HCT116 (cell line): Measurements from ENCODE around the gene POLD2. TPM values are rescaled to one million over a fixed set of nuclear protein-coding genes. Genes with fewer than 3 reads are reported as not detected.

Experiments used
- ATAC-seq: fragments of 200-7000 bp; cut with Tn5 transposase; 2 replicates; pipeline ENCODE4 v1.9.1; 2020; ENCODE audit warnings: mild to moderate bottlenecking, moderate library complexity
- BruUV-seq: library from RNA; stranded (reverse); fragments of 400-500 nt; replicated peaks from 2 replicates; lab custom pipeline; 2021; lab: Mats Ljungman, UMichigan
- CTCF ChIA-PET: fragments of 300-600 bp; sonication (Branson Sonifier 250); formaldehyde crosslinking; loops from one replicate; lab custom pipeline; 2021; ENCODE audit warnings: antibody characterized with exemption; lab: Charles Lee
- POLR2A ChIA-PET: fragments of 300-600, 350-600 bp; sonication (Branson Sonifier 250); formaldehyde crosslinking; loops from one replicate; lab custom pipeline; 2021; ENCODE audit warnings: antibody characterized with exemption; lab: Charles Lee
- RAD21 ChIA-PET, 2 experiments: fragments of 300-600 bp; sonication (Branson Sonifier 250); formaldehyde crosslinking; loops; one replicate each; lab custom pipeline; 2023; ENCODE audit warnings: low total read pairs in 2 of 2; ENCODE audit not compliant: uncharacterized antibody in 2 of 2, unreplicated experiment in 2 of 2, low non-redundant PET in 1 of 2; lab: Charles Lee
- DNase-seq: peaks from one replicate; pipeline ENCODE4 v3.0.0-alpha.2; 2010; ENCODE audit warnings: low read depth, low spot score
- H2AFZ ChIP-seq: fragments of 200-600 bp; shearing (Covaris generic), sonication (generic); 2 replicates; pipeline ENCODE4 v1.6.1; 2017; ENCODE audit warnings: low read depth, mixed run types, mixed read lengths, antibody characterized with exemption, low read length; ENCODE audit not compliant: poor library complexity, severe bottlenecking
- H3K27ac ChIP-seq: 2 replicates; pipeline ENCODE4 v1.5.1; 2012; ENCODE audit warnings: low read depth, low read length
- H3K27me3 ChIP-seq: fragments of 200-600 bp; sonication (generic); 2 replicates; pipeline ENCODE4 v1.6.1; 2016; ENCODE audit warnings: mixed run types, low read length, mixed read lengths; ENCODE audit not compliant: insufficient read depth
- H3K36me3 ChIP-seq, 2 experiments: fragments of 200-500 bp in 1 of 2; fragments of 200-600 bp in 1 of 2; sonication (Bioruptor generic) in 1 of 2; sonication (generic) in 1 of 2; 2 replicates each; pipeline versions ENCODE4 v1.5.1 to v1.6.1; 2014 to 2016; ENCODE audit warnings: low read length in 2 of 2, inconsistent platforms in 1 of 2, mixed read lengths in 1 of 2, mixed run types in 1 of 2; ENCODE audit not compliant: insufficient read depth in 2 of 2, control insufficient read depth in 1 of 2
- H3K4me1 ChIP-seq, 2 experiments: fragments of 200-600 bp in 1 of 2; sonication (generic) in 1 of 2; 2 replicates each; pipeline versions ENCODE4 v1.5.1 to v1.6.1; 2012 to 2017; ENCODE audit warnings: low read length in 2 of 2, inconsistent platforms in 1 of 2, mild to moderate bottlenecking in 1 of 2, mixed read lengths in 1 of 2, mixed run types in 1 of 2, moderate library complexity in 1 of 2; ENCODE audit not compliant: insufficient read depth in 2 of 2, control insufficient read depth in 1 of 2
- H3K4me2 ChIP-seq: fragments of 200-600 bp; sonication (generic); 2 replicates; pipeline ENCODE4 v1.6.1; 2017; ENCODE audit warnings: mixed run types, low read length, mixed read lengths
- H3K4me3 ChIP-seq, 2 experiments: fragments of 200-600 bp in 1 of 2; sonication (generic) in 1 of 2; replicated peaks in 1 of 2; 2 replicates each; pipeline ENCODE4 v1.5.1; 2011 to 2016; ENCODE audit warnings: low read length in 2 of 2, control low read depth in 1 of 2, low read depth in 1 of 2, mild to moderate bottlenecking in 1 of 2, mixed read lengths in 1 of 2, mixed run types in 1 of 2
- H3K79me2 ChIP-seq: fragments of 200-600 bp; sonication (generic); 2 replicates; pipeline ENCODE4 v1.6.1; 2017; ENCODE audit warnings: mild to moderate bottlenecking, mixed run types, low read length, moderate library complexity, mixed read lengths; ENCODE audit not compliant: insufficient read depth
- H3K9ac ChIP-seq: fragments of 200-600 bp; sonication (generic); 2 replicates; pipeline ENCODE4 v1.6.1; 2016; ENCODE audit warnings: low read length, mixed read lengths
- H3K9me2 ChIP-seq: fragments of 200-600 bp; sonication (generic), shearing (Covaris generic); 2 replicates; pipeline ENCODE4 v1.6.1; 2017; ENCODE audit warnings: mixed run types, mild to moderate bottlenecking, moderate library complexity; ENCODE audit not compliant: insufficient read depth
- H3K9me3 ChIP-seq, 2 experiments: fragments of 200-500 bp in 1 of 2; fragments of 200-600 bp in 1 of 2; sonication (Bioruptor generic) in 1 of 2; sonication (generic) in 1 of 2; 2 replicates each; pipeline ENCODE4 v1.6.1; 2014 to 2017; ENCODE audit warnings: low read length in 2 of 2, mixed read lengths in 2 of 2, inconsistent platforms in 1 of 2, low read depth in 1 of 2, mild to moderate bottlenecking in 1 of 2, mixed run types in 1 of 2, moderate library complexity in 1 of 2; ENCODE audit not compliant: control insufficient read depth in 1 of 2, insufficient read depth in 1 of 2
- H4K20me1 ChIP-seq: fragments of 200-600 bp; sonication (generic), shearing (Covaris generic); 2 replicates; pipeline ENCODE4 v1.6.1; 2017; ENCODE audit warnings: mixed run types, mild to moderate bottlenecking, moderate library complexity; ENCODE audit not compliant: insufficient read depth
- ELF1 ChIP-seq: IDR thresholded peaks from 2 replicates; pipeline ENCODE4 v1.6.1; 2012; ENCODE audit warnings: low read depth, borderline replicate concordance
- EZH2 ChIP-seq: fragments of 200-600 bp; sonication (generic); IDR thresholded peaks from 2 replicates; pipeline ENCODE4 v1.6.1; 2017; ENCODE audit warnings: antibody characterized with exemption, mixed run types
- POLR2AphosphoS5 ChIP-seq: IDR thresholded peaks from 2 replicates; pipeline ENCODE4 v1.6.1; 2011; ENCODE audit warnings: mild to moderate bottlenecking, low read depth, low read length, moderate library complexity
- SIN3A ChIP-seq: IDR thresholded peaks from 2 replicates; pipeline ENCODE4 v1.6.1; 2012; ENCODE audit warnings: low read depth
- intact Hi-C: fragments of 100-400 bp; cut with micrococcal nuclease; formaldehyde crosslinking; loops from 2 replicates; pipeline ENCODE4 v1.10.0; 2022
- total RNA-seq: library from RNA; stranded (reverse); gene quantifications from one replicate; pipeline ENCODE4 v1.2.1, GENCODE V29; 2021; ENCODE audit not compliant: unreplicated experiment
- TF ChIP-seq, protein P1 (sequence below): IDR thresholded peaks from 2 replicates; pipeline ENCODE4 v1.6.1; 2012
- TF ChIP-seq, protein P2 (sequence below): IDR thresholded peaks from 2 replicates; pipeline ENCODE4 v1.6.1; 2012
- TF ChIP-seq, protein P3 (sequence below), 3 experiments: fragments of 200-600 bp in 1 of 3; sonication (generic) in 1 of 3; IDR thresholded peaks in 2 of 3; conservative IDR thresholded peaks in 1 of 3; 2 replicates each; pipeline ENCODE4 v1.5.1; 2012 to 2017; ENCODE audit warnings: low read depth in 2 of 3, low read length in 2 of 3, antibody characterized with exemption in 1 of 3, borderline replicate concordance in 1 of 3, control low read depth in 1 of 3, mild to moderate bottlenecking in 1 of 3, mixed read lengths in 1 of 3, mixed run types in 1 of 3, moderate library complexity in 1 of 3; ENCODE audit not compliant: insufficient read depth in 1 of 3

POLD2 gene
- total RNA-seq, 1 experiment from 2014 or later, result 237 TPM

- POLR2A ChIA-PET, result no interaction called here
- H3K4me3 ChIP-seq, result no peak overlapping the region
- H3K36me3 ChIP-seq, result peaks cover 31 to 41% of the 10 kb centered on the region in 2 experiments
Measured at GRCh38 chr7:44119829-44120380, 3.4 kb downstream of the POLD2 start.

More at GRCh38 chr7:44119829-44120380, 3.4 kb downstream of the POLD2 start:
- Histone ChIP-seq H3K9me2 (no peaks in the 10 kb centered on the region), H4K20me1 (no peaks in the 10 kb centered on the region), H3K27me3 (no peaks in the 10 kb centered on the region), H2AFZ (no peak overlapping the region), H3K4me2 (no peak overlapping the region), H3K9me3 (no peaks in the 10 kb centered on the region), H3K27ac (no peak overlapping the region), H3K9ac (no peak overlapping the region), H3K4me1 (peaks cover 3 to 19% of the 10 kb centered on the region in 2 experiments; a peak in 2 of 4 replicates), H3K79me2 (peaks cover 47% of the 10 kb centered on the region)
- TF ChIP-seq, protein P1, sequence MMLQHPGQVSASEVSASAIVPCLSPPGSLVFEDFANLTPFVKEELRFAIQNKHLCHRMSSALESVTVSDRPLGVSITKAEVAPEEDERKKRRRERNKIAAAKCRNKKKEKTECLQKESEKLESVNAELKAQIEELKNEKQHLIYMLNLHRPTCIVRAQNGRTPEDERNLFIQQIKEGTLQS, result no peak
- TF ChIP-seq POLR2AphosphoS5 (no peak), ELF1 (no peak), EZH2 (no peak), SIN3A (no peak)
- TF ChIP-seq, protein P2, sequence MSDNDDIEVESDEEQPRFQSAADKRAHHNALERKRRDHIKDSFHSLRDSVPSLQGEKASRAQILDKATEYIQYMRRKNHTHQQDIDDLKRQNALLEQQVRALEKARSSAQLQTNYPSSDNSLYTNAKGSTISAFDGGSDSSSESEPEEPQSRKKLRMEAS, result no peak
- TF ChIP-seq, protein P3, sequence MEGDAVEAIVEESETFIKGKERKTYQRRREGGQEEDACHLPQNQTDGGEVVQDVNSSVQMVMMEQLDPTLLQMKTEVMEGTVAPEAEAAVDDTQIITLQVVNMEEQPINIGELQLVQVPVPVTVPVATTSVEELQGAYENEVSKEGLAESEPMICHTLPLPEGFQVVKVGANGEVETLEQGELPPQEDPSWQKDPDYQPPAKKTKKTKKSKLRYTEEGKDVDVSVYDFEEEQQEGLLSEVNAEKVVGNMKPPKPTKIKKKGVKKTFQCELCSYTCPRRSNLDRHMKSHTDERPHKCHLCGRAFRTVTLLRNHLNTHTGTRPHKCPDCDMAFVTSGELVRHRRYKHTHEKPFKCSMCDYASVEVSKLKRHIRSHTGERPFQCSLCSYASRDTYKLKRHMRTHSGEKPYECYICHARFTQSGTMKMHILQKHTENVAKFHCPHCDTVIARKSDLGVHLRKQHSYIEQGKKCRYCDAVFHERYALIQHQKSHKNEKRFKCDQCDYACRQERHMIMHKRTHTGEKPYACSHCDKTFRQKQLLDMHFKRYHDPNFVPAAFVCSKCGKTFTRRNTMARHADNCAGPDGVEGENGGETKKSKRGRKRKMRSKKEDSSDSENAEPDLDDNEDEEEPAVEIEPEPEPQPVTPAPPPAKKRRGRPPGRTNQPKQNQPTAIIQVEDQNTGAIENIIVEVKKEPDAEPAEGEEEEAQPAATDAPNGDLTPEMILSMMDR (IDR thresholded peaks at IDR 0.05 in 2 of 3, conservative IDR thresholded peaks at IDR 0.05 in 1 of 3; ENCODE audit: borderline replicate concordance in 1 of 3, insufficient read depth in 1 of 3, low read depth in 2 of 3, low read length in 2 of 3), result no peak
- no peak for ATAC-seq
- RAD21 ChIA-PET, result no interaction called here
- DNase-seq, result no peak
- intact Hi-C loops, result loop anchor here (5.0 kb wide), 1 partner anchor 38 kb away; the partner anchor contains the start of gene POLM
- no TSS peak for BruUV-seq
- CTCF ChIA-PET, result no interaction called here
